Inflammatory macrophage treated with lipopolysaccharide for 1 hour (primary cell): ENCODE measurements around the gene MYOCOS.

Source experiments
- DNase-seq, 2 donors: peaks; one replicate each; pipeline ENCODE4 v3.0.0-alpha.2; 2020 to 2022

The MYOCOS gene

GRCh38 chr1:171663854-171664575 is 42.0 kb downstream of the MYOCOS start:
- no peak for DNase-seq

GRCh38 chr1:171664976-171665375 is 42.9 kb downstream of the MYOCOS start:
- no peak for DNase-seq

GRCh38 chr1:171666114-171666769 is 44.2 kb downstream of the MYOCOS start:
- DNase-seq, result no peak

GRCh38 chr1:171668372-171668771 is 46.3 kb downstream of the MYOCOS start:
- no peak for DNase-seq

- no peak for DNase-seq
Measured at GRCh38 chr1:171670739-171671138, 48.7 kb downstream of the MYOCOS start.

- no peak for DNase-seq
Measured at GRCh38 chr1:171674431-171675405, 52.7 kb downstream of the MYOCOS start.
